ENCODE measurements around the gene PRC1.
A peak's percentile ranks its signal among the peaks of the same experiment; 100 is the strongest.
"Not testable (repeated sequence)": the region's sequence is repeated elsewhere in the genome, so short reads cannot be mapped to it uniquely, and the experiment has no call there.

PRC1 gene

GRCh38 chr15:90929246-90930019 lies 64.9 kb downstream of the PRC1 start:
- Histone ChIP-seq H2AFZ (ENCODE audit: low read depth, low read length) (peak overlapping the region; percentile 73), H3K9me3 (ENCODE audit: insufficient read depth, low read length) (no peaks in the 10 kb centered on the region), H3K27me3 (ENCODE audit: low read depth, low read length) (no peaks in the 10 kb centered on the region), H3K27ac (ENCODE audit: low read length) (peak overlapping the region; percentile 68), H3K4me1 (ENCODE audit: low read length) (peaks cover 48% of the 10 kb centered on the region), H3K4me2 (ENCODE audit: low read length) (peak overlapping the region; percentile 97), H3K79me2 (ENCODE audit: low read length) (no peaks in the 10 kb centered on the region), H3K9ac (ENCODE audit: low read length) (peak overlapping the region; percentile 94), H3K4me3 (ENCODE audit: low read length) (peak overlapping the region; percentile 91), H4K20me1 (ENCODE audit: insufficient read depth, low read length) (no peaks in the 10 kb centered on the region), H3K36me3 (replicated peaks; ENCODE audit: low read depth, low read length) (no peaks in the 10 kb centered on the region)
- no peak for TF ChIP-seq EZH2phosphoT487 (IDR thresholded peaks at IDR 0.05; ENCODE audit: low read depth)
- TF ChIP-seq, protein P1, sequence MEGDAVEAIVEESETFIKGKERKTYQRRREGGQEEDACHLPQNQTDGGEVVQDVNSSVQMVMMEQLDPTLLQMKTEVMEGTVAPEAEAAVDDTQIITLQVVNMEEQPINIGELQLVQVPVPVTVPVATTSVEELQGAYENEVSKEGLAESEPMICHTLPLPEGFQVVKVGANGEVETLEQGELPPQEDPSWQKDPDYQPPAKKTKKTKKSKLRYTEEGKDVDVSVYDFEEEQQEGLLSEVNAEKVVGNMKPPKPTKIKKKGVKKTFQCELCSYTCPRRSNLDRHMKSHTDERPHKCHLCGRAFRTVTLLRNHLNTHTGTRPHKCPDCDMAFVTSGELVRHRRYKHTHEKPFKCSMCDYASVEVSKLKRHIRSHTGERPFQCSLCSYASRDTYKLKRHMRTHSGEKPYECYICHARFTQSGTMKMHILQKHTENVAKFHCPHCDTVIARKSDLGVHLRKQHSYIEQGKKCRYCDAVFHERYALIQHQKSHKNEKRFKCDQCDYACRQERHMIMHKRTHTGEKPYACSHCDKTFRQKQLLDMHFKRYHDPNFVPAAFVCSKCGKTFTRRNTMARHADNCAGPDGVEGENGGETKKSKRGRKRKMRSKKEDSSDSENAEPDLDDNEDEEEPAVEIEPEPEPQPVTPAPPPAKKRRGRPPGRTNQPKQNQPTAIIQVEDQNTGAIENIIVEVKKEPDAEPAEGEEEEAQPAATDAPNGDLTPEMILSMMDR (IDR thresholded peaks at IDR 0.05; ENCODE audit: low read depth, low read length): no peak; the same call in 1 of the 2 replicates

GRCh38 chr15:90928106-90928505 lies 66.2 kb downstream of the PRC1 start:
- H3K36me3 ChIP-seq (replicated peaks; ENCODE audit: low read depth, low read length); H3K79me2 ChIP-seq (ENCODE audit: low read length); H2AFZ ChIP-seq (ENCODE audit: low read depth, low read length); H3K9me3 ChIP-seq (ENCODE audit: insufficient read depth, low read length); H3K27me3 ChIP-seq (ENCODE audit: low read depth, low read length); H4K20me1 ChIP-seq (ENCODE audit: insufficient read depth, low read length): not testable (repeated sequence)
- Histone ChIP-seq H3K27ac (ENCODE audit: low read length) (peak overlapping the region; percentile 16; the same call in 1 of the 2 replicates), H3K4me2 (ENCODE audit: low read length) (peak overlapping the region; percentile 97), H3K4me3 (ENCODE audit: low read length) (peak overlapping the region; percentile 25; the same call in 1 of the 2 replicates), H3K9ac (ENCODE audit: low read length) (0 out of 2 replicates have a peak overlapping the region, but pooled peaks have one; percentile 9), H3K4me1 (ENCODE audit: low read length) (peaks cover 54% of the 10 kb centered on the region)

DNA sequence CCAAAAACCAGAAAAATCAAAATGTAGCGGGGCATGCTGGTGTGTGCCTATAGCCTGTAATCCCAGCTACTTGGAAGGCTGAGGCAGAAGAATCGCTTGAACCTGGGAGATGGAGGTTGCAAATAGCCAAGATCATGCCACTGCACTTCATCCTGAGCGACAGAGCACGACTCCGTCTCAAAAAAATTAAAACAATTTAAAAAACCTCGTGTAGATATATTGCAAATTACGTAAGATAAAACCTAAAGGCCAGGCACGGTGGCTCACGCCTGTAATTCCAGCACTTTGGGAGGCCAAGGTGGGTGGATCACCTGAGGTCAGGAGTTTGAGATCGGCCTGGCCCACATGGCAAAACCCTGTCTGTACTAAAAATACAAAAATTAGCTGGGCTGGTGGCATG lies 67.6 kb downstream of the PRC1 start:
- H3K36me3 ChIP-seq (replicated peaks; ENCODE audit: low read depth, low read length); H3K4me2 ChIP-seq (ENCODE audit: low read length): not testable (repeated sequence)

DNA sequence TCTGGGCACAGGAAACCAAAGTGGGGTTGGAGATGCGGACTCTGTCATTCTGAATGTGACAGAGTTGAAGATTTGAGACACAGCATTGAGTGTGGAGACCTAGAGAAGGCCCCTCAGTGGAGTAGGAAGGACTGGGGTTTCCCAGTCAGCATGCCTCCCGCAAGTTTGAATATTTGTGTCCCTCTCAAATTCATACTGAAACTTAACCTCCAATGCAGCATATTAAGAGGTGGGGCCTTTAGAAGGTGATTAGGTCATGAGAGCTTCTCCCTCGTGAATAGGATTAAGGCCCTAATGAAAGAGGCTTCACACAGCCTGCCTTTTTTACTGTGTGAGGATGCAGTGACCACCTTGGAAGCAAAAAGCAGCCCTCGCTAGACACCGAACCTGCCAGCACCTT lies 70.0 kb downstream of the PRC1 start:
- peak overlapping the region; percentile 45 for H3K9ac ChIP-seq (ENCODE audit: low read length)
- H3K9me3 ChIP-seq (ENCODE audit: insufficient read depth, low read length): no peaks in the 10 kb centered on the region
- peak overlapping the region; percentile 51 for H3K27ac ChIP-seq (ENCODE audit: low read length)
- H3K79me2 ChIP-seq (ENCODE audit: low read length): no peaks in the 10 kb centered on the region
- peak overlapping the region; percentile 33 for H3K4me3 ChIP-seq (ENCODE audit: low read length)
- no peak overlapping the region for H2AFZ ChIP-seq (ENCODE audit: low read depth, low read length)
- H4K20me1 ChIP-seq (ENCODE audit: insufficient read depth, low read length): no peaks in the 10 kb centered on the region
- H3K4me2 ChIP-seq (ENCODE audit: low read length): peak overlapping the region; percentile 70
- peaks cover 13% of the 10 kb centered on the region for H3K36me3 ChIP-seq (replicated peaks; ENCODE audit: low read depth, low read length)
- TF ChIP-seq EZH2phosphoT487 (IDR thresholded peaks at IDR 0.05; ENCODE audit: low read depth): no peak
- TF ChIP-seq, protein P1 (IDR thresholded peaks at IDR 0.05; ENCODE audit: low read depth, low read length): no peak
- H3K27me3 ChIP-seq (ENCODE audit: low read depth, low read length): no peaks in the 10 kb centered on the region
- peaks cover 45% of the 10 kb centered on the region for H3K4me1 ChIP-seq (ENCODE audit: low read length)

More for the DNA sequence above, 67.6 kb downstream of the PRC1 start:
- not testable (repeated sequence) for H3K27ac ChIP-seq (ENCODE audit: low read length); H3K9ac ChIP-seq (ENCODE audit: low read length); H3K9me3 ChIP-seq (ENCODE audit: insufficient read depth, low read length); H3K27me3 ChIP-seq (ENCODE audit: low read depth, low read length); H3K79me2 ChIP-seq (ENCODE audit: low read length); H3K4me3 ChIP-seq (ENCODE audit: low read length); H2AFZ ChIP-seq (ENCODE audit: low read depth, low read length); H4K20me1 ChIP-seq (ENCODE audit: insufficient read depth, low read length)
- H3K4me1 ChIP-seq (ENCODE audit: low read length): peaks cover 57% of the 10 kb centered on the region

GRCh38 chr15:90922712-90923322 lies 71.5 kb downstream of the PRC1 start:
- not testable (repeated sequence) for H3K9me3 ChIP-seq (ENCODE audit: insufficient read depth, low read length); H3K79me2 ChIP-seq (ENCODE audit: low read length); H3K9ac ChIP-seq (ENCODE audit: low read length); H3K27ac ChIP-seq (ENCODE audit: low read length); H3K27me3 ChIP-seq (ENCODE audit: low read depth, low read length); H3K4me3 ChIP-seq (ENCODE audit: low read length); H4K20me1 ChIP-seq (ENCODE audit: insufficient read depth, low read length); H2AFZ ChIP-seq (ENCODE audit: low read depth, low read length)
- H3K4me2 ChIP-seq (ENCODE audit: low read length): peak overlapping the region; percentile 31
- peaks cover 30% of the 10 kb centered on the region for H3K4me1 ChIP-seq (ENCODE audit: low read length)
- peaks cover 15% of the 10 kb centered on the region for H3K36me3 ChIP-seq (replicated peaks; ENCODE audit: low read depth, low read length)
